Measurements from ENCODE around the gene GJB4.

Gene GJB4

GRCh38 chr1:34784751-34785221, 25.2 kb downstream of the GJB4 start:
- no peak for TF ChIP-seq EZH2phosphoT487 (IDR thresholded peaks at IDR 0.05; ENCODE audit: borderline replicate concordance, low read length)
- TF ChIP-seq CTCF (IDR thresholded peaks at IDR 0.05; ENCODE audit: low read depth, low read length, poor library complexity, severe bottlenecking): no peak
- no peaks in the 10 kb centered on the region for H3K36me3 ChIP-seq (ENCODE audit: control insufficient read depth, low read length)
- no peaks in the 10 kb centered on the region for H3K27me3 ChIP-seq (ENCODE audit: control insufficient read depth, low read length)
- no peak overlapping the region for H3K4me3 ChIP-seq (ENCODE audit: low read length)
- H3K9me3 ChIP-seq (ENCODE audit: control insufficient read depth, insufficient read depth, low read length): no peaks in the 10 kb centered on the region
- no peak overlapping the region for H3K27ac ChIP-seq (ENCODE audit: low read depth, low read length)
- H4K20me1 ChIP-seq (ENCODE audit: control insufficient read depth, insufficient read depth, low read depth, low read length): no peaks in the 10 kb centered on the region
- H3K9me2 ChIP-seq (replicated peaks; ENCODE audit: control insufficient read depth, low read length): no peaks in the 10 kb centered on the region
- no peaks in the 10 kb centered on the region for H3K4me1 ChIP-seq (ENCODE audit: control insufficient read depth, low read length)
- H3K79me2 ChIP-seq (ENCODE audit: control insufficient read depth, low read length): no peaks in the 10 kb centered on the region
- no peak overlapping the region for H3K4me2 ChIP-seq (ENCODE audit: low read length)
- no peaks in the 10 kb centered on the region for H3F3A ChIP-seq (ENCODE audit: control insufficient read depth, insufficient read depth)

- Histone ChIP-seq H3K9me2 (replicated peaks; ENCODE audit: control insufficient read depth, low read length) (no peaks in the 10 kb centered on the region), H3K4me3 (ENCODE audit: low read length) (no peak overlapping the region), H3K9me3 (ENCODE audit: control insufficient read depth, insufficient read depth, low read length) (no peaks in the 10 kb centered on the region), H3K36me3 (ENCODE audit: control insufficient read depth, low read length) (no peaks in the 10 kb centered on the region), H4K20me1 (ENCODE audit: control insufficient read depth, insufficient read depth, low read depth, low read length) (no peaks in the 10 kb centered on the region), H3K27ac (ENCODE audit: low read depth, low read length) (no peak overlapping the region), H3K4me1 (ENCODE audit: control insufficient read depth, low read length) (no peaks in the 10 kb centered on the region), H3K79me2 (ENCODE audit: control insufficient read depth, low read length) (no peaks in the 10 kb centered on the region), H3F3A (ENCODE audit: control insufficient read depth, insufficient read depth) (no peaks in the 10 kb centered on the region), H3K4me2 (ENCODE audit: low read length) (no peak overlapping the region), H3K27me3 (ENCODE audit: control insufficient read depth, low read length) (no peaks in the 10 kb centered on the region)
- TF ChIP-seq CTCF (IDR thresholded peaks at IDR 0.05; ENCODE audit: low read depth, low read length, poor library complexity, severe bottlenecking) (no peak), EZH2phosphoT487 (IDR thresholded peaks at IDR 0.05; ENCODE audit: borderline replicate concordance, low read length) (no peak)
Observed at GRCh38 chr1:34785231-34785874, 25.8 kb downstream of the GJB4 start.

- TF ChIP-seq CTCF (IDR thresholded peaks at IDR 0.05; ENCODE audit: low read depth, low read length, poor library complexity, severe bottlenecking) (no peak), EZH2phosphoT487 (IDR thresholded peaks at IDR 0.05; ENCODE audit: borderline replicate concordance, low read length) (no peak)
- no peak overlapping the region for H3K4me3 ChIP-seq (ENCODE audit: low read length)
- no peaks in the 10 kb centered on the region for H3K9me2 ChIP-seq (replicated peaks; ENCODE audit: control insufficient read depth, low read length)
- no peaks in the 10 kb centered on the region for H3K9me3 ChIP-seq (ENCODE audit: control insufficient read depth, insufficient read depth, low read length)
- H3K4me1 ChIP-seq (ENCODE audit: control insufficient read depth, low read length): no peaks in the 10 kb centered on the region
- H3K27ac ChIP-seq (ENCODE audit: low read depth, low read length): no peak overlapping the region
- H3K27me3 ChIP-seq (ENCODE audit: control insufficient read depth, low read length): peaks cover 4% of the 10 kb centered on the region; the same call in 1 of the 2 replicates
- H3F3A ChIP-seq (ENCODE audit: control insufficient read depth, insufficient read depth): no peaks in the 10 kb centered on the region
- H3K36me3 ChIP-seq (ENCODE audit: control insufficient read depth, low read length): no peaks in the 10 kb centered on the region
- no peaks in the 10 kb centered on the region for H4K20me1 ChIP-seq (ENCODE audit: control insufficient read depth, insufficient read depth, low read depth, low read length)
- H3K4me2 ChIP-seq (ENCODE audit: low read length): no peak overlapping the region
- no peaks in the 10 kb centered on the region for H3K79me2 ChIP-seq (ENCODE audit: control insufficient read depth, low read length)
Observed at GRCh38 chr1:34785875-34786470, 26.4 kb downstream of the GJB4 start.
